GM18526 (cell line): ENCODE data around the gene MOV10L1.

Experiments
- POLR2A ChIP-seq: IDR thresholded peaks from 3 replicates; pipeline ENCODE4 v1.6.1; 2011; ENCODE audit not compliant: insufficient read length; ENCODE audit errors: extremely low read depth

The MOV10L1 gene

GRCh38 chr22:50125029-50125428, 35.2 kb downstream of the MOV10L1 start:
- TF ChIP-seq POLR2A, result no peak

GRCh38 chr22:50129121-50129736, 39.4 kb downstream of the MOV10L1 start:
- TF ChIP-seq POLR2A, result no peak

- TF ChIP-seq POLR2A, result no peak
Observed at GRCh38 chr22:50131894-50132293, 42.1 kb downstream of the MOV10L1 start.

- TF ChIP-seq POLR2A, result no peak
Observed at GRCh38 chr22:50134481-50134880, 44.7 kb downstream of the MOV10L1 start.

- TF ChIP-seq POLR2A, result no peak
Observed at GRCh38 chr22:50136581-50137015, 46.8 kb downstream of the MOV10L1 start.

- TF ChIP-seq POLR2A, result no peak
Observed at GRCh38 chr22:50138041-50138440, 48.2 kb downstream of the MOV10L1 start.

- no peak for TF ChIP-seq POLR2A
Observed at GRCh38 chr22:50138988-50139387, 49.2 kb downstream of the MOV10L1 start.

- TF ChIP-seq POLR2A, result no peak
Observed at GRCh38 chr22:50139843-50140415, 50.1 kb downstream of the MOV10L1 start.

- TF ChIP-seq POLR2A, result no peak
Observed at GRCh38 chr22:50140615-50141014, 50.8 kb downstream of the MOV10L1 start.

- no peak for TF ChIP-seq POLR2A
Observed at GRCh38 chr22:50141462-50141861, 51.7 kb downstream of the MOV10L1 start.

- TF ChIP-seq POLR2A, result no peak
Observed at GRCh38 chr22:50141891-50142363, 52.1 kb downstream of the MOV10L1 start.

GRCh38 chr22:50143096-50143495, 53.3 kb downstream of the MOV10L1 start:
- no peak for TF ChIP-seq POLR2A

GRCh38 chr22:50144005-50144614, 54.3 kb downstream of the MOV10L1 start:
- no peak for TF ChIP-seq POLR2A

- TF ChIP-seq POLR2A, result no peak
Observed at GRCh38 chr22:50145721-50146438, 56.1 kb downstream of the MOV10L1 start.

- TF ChIP-seq POLR2A, result no peak
Observed at GRCh38 chr22:50146439-50147238, 56.8 kb downstream of the MOV10L1 start.
